Spleen (tissue), 7 donors: ENCODE results near the gene AKAP12.

Experiments
- CTCF ChIP-seq, 11 experiments: fragments of 200-600 bp in 7 of 11; fragments of 450-650 bp in 4 of 11; sonication (generic) in 4 of 11; IDR thresholded peaks in 8 of 11; conservative IDR thresholded peaks in 3 of 11; 1 replicate in 7 of 11; 2 replicates in 4 of 11; pipeline versions ENCODE4 v1.4.0 to v1.8.0; 2016 to 2021; ENCODE audit warnings: antibody characterized with exemption in 11 of 11, inconsistent platforms in 4 of 11, mild to moderate bottlenecking in 1 of 11
- POLR2A ChIP-seq, 3 donors: fragments of 450-650 bp; IDR thresholded peaks; one replicate each; pipeline ENCODE4 v1.5.1; 2017; ENCODE audit warnings: antibody characterized with exemption in 3 of 3, mild to moderate bottlenecking in 1 of 3
- POLR2AphosphoS5 ChIP-seq, 3 donors: sonication (generic); formaldehyde crosslinking; IDR thresholded peaks; one replicate each; pipeline ENCODE4 v1.5.1; 2017; ENCODE audit warnings: antibody characterized with exemption in 3 of 3
- donor health status: DM: no; HTN: no; CAD: no; lungs with moderate emphysema.
- donor health status: DM: no; HTN: no; CAD: no.
- donor health status: DM: no; HTN: no; CAD: no.

- no peak for TF ChIP-seq POLR2A (IDR thresholded peaks at IDR 0.05)
- no peak for TF ChIP-seq POLR2AphosphoS5 (IDR thresholded peaks at IDR 0.05)
- no peak for TF ChIP-seq CTCF (IDR thresholded peaks at IDR 0.05 in 8 of 11, conservative IDR thresholded peaks at IDR 0.05 in 3 of 11)
Observed at GRCh38 chr6:151247490-151247889, 7.7 kb downstream of the AKAP12 start.
